Measurements from ENCODE around the gene CHST6.
"Not testable (repeated sequence)": the region's sequence is repeated elsewhere in the genome, so short reads cannot be mapped to it uniquely, and the experiment has no call there.

The CHST6 gene

DNA sequence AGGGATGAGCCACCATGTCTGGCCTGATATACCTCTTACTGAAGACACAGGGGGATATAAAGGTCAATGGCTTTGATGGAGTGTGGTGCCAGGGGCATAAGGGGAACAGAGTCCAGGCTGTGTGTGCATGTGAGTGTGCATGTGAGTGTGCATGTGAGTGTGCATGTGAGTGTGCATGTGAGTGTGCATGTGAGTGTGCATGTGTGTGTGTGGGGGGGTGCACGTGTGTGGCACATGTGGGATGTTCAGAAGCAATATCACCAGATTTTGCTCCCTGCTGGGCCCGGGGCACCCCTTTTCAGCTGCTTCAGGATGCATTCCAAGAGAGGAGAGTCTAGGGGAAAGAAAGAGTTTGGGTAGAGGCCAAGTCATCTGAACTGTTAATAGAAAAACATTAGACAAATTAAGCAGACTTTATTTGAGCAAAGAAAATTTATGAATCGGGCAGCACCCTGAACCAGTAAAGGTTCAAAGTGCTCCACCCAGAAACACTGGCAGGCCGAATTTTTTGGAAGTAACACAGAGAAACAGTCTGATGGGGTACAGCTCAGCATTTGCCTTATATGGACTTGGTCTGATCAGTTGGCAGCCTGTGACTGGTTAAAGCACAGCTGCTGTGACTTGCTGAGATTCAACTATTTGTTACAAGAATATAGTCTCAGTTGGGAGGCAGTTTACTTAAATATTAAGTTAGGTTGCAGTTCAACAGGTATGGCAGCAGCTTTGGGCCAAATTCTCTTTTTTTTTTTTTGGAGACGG is 31.0 kb upstream of the CHST6 start:
- H3K27me3 ChIP-seq (ENCODE audit: control insufficient read depth, low read length), result no peaks in the 10 kb centered on the region
- no peaks in the 10 kb centered on the region for H3K36me3 ChIP-seq (ENCODE audit: control insufficient read depth, low read length)
- no peaks in the 10 kb centered on the region for H3K4me1 ChIP-seq (ENCODE audit: control insufficient read depth, low read length)
- H4K20me1 ChIP-seq (ENCODE audit: control insufficient read depth, insufficient read depth, low read depth, low read length), result no peaks in the 10 kb centered on the region
- no peaks in the 10 kb centered on the region for H3K79me2 ChIP-seq (ENCODE audit: control insufficient read depth, low read length)
- TF ChIP-seq, protein P1, sequence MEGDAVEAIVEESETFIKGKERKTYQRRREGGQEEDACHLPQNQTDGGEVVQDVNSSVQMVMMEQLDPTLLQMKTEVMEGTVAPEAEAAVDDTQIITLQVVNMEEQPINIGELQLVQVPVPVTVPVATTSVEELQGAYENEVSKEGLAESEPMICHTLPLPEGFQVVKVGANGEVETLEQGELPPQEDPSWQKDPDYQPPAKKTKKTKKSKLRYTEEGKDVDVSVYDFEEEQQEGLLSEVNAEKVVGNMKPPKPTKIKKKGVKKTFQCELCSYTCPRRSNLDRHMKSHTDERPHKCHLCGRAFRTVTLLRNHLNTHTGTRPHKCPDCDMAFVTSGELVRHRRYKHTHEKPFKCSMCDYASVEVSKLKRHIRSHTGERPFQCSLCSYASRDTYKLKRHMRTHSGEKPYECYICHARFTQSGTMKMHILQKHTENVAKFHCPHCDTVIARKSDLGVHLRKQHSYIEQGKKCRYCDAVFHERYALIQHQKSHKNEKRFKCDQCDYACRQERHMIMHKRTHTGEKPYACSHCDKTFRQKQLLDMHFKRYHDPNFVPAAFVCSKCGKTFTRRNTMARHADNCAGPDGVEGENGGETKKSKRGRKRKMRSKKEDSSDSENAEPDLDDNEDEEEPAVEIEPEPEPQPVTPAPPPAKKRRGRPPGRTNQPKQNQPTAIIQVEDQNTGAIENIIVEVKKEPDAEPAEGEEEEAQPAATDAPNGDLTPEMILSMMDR (IDR thresholded peaks at IDR 0.05; ENCODE audit: low read depth, low read length, poor library complexity, severe bottlenecking), result no peak
- TF ChIP-seq EZH2phosphoT487 (IDR thresholded peaks at IDR 0.05; ENCODE audit: borderline replicate concordance, low read length), result no peak
- H3K9me2 ChIP-seq (replicated peaks; ENCODE audit: control insufficient read depth, low read length), result no peaks in the 10 kb centered on the region
- no peak overlapping the region for H3K4me3 ChIP-seq (ENCODE audit: low read length)
- H3K4me2 ChIP-seq (ENCODE audit: low read length), result no peak overlapping the region
- H3K27ac ChIP-seq (ENCODE audit: low read depth, low read length), result no peak overlapping the region
- H3F3A ChIP-seq (ENCODE audit: control insufficient read depth, insufficient read depth), result no peaks in the 10 kb centered on the region
- H3K9me3 ChIP-seq (ENCODE audit: control insufficient read depth, insufficient read depth, low read length), result no peaks in the 10 kb centered on the region

DNA sequence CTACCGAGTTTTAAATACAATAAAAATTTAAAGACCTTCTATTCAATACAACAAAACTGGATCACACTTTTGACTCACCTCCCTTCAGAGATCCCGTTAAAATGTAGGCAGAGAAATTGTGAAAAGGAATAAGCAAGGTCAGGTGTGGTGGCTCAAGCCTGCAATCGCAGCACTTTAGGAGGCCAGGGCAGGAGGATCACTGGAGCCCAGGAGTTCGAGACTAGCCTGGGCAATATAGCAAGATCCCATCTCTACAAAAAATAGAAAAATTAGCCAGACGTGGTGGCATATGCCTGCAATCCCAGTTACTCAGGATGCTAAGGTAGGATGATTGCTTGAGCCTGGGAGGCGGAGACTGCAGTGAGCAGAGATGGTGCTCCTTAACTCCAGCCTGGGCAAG is 23.9 kb upstream of the CHST6 start:
- Histone ChIP-seq H3K79me2 (ENCODE audit: control insufficient read depth, low read length) (0 out of 2 replicates have a peak, but pooled peaks cover 4% of the 10 kb centered on the region), H3K36me3 (ENCODE audit: control insufficient read depth, low read length) (no peaks in the 10 kb centered on the region), H3K4me3 (ENCODE audit: low read length) (no peak overlapping the region), H3K27ac (ENCODE audit: low read depth, low read length) (no peak overlapping the region), H4K20me1 (ENCODE audit: control insufficient read depth, insufficient read depth, low read depth, low read length) (no peaks in the 10 kb centered on the region), H3F3A (ENCODE audit: control insufficient read depth, insufficient read depth) (no peaks in the 10 kb centered on the region), H3K27me3 (ENCODE audit: control insufficient read depth, low read length) (peaks cover 5% of the 10 kb centered on the region; the same call in 1 of the 2 replicates), H3K4me2 (ENCODE audit: low read length) (no peak overlapping the region), H3K9me2 (replicated peaks; ENCODE audit: control insufficient read depth, low read length) (no peaks in the 10 kb centered on the region), H3K9me3 (ENCODE audit: control insufficient read depth, insufficient read depth, low read length) (no peaks in the 10 kb centered on the region), H3K4me1 (ENCODE audit: control insufficient read depth, low read length) (peaks cover 8% of the 10 kb centered on the region; the same call in 1 of the 2 replicates)
- TF ChIP-seq, protein P1 (IDR thresholded peaks at IDR 0.05; ENCODE audit: low read depth, low read length, poor library complexity, severe bottlenecking), result no peak
- no peak for TF ChIP-seq EZH2phosphoT487 (IDR thresholded peaks at IDR 0.05; ENCODE audit: borderline replicate concordance, low read length)

DNA sequence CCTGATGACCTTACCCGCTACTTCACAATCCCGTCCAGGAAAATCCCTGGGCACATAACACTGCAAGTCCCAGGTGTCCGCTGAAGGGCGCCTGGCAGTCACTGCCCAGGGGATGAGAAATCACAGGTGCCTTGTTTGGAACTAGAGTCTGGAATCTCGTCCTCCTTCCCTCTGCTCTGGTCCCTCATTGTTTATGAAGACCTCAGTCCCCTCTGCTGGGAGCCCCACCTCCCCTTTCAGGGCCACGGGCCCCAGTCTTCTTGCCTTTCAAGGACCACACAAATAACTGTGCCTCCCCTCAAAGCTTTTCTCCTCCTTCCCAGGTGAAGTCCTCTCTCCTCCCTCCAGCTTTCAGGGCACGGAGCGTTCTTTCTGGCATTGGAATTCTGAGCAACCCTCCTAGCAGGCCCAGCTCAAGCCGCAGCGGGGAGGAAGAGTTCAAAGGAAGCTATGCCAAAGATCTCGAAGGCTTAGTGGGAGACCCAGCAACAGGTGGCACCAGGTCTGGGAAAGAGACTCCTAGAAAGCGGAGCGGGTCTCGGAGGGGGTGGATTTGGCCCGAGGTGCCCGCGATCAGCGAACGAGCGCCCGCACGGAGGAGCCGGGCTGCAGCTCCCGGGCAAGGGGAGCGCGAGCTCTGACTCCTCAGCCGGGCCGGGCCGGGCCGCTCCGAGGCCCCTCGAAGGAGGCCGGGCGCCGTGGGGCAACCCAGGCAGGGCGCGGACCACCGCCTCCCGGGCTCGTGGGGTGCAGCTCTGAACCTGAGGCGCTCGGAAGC is 21.1 kb upstream of the CHST6 start:
- H3K27ac ChIP-seq (ENCODE audit: low read depth, low read length); H3F3A ChIP-seq (ENCODE audit: control insufficient read depth, insufficient read depth); H3K9me2 ChIP-seq (replicated peaks; ENCODE audit: control insufficient read depth, low read length); H4K20me1 ChIP-seq (ENCODE audit: control insufficient read depth, insufficient read depth, low read depth, low read length); H3K79me2 ChIP-seq (ENCODE audit: control insufficient read depth, low read length); H3K36me3 ChIP-seq (ENCODE audit: control insufficient read depth, low read length); H3K4me1 ChIP-seq (ENCODE audit: control insufficient read depth, low read length); H3K27me3 ChIP-seq (ENCODE audit: control insufficient read depth, low read length); H3K9me3 ChIP-seq (ENCODE audit: control insufficient read depth, insufficient read depth, low read length): not testable (repeated sequence)
- Histone ChIP-seq H3K4me2 (ENCODE audit: low read length) (peak overlapping the region; percentile 73), H3K4me3 (ENCODE audit: low read length) (peak overlapping the region; percentile 87)

DNA sequence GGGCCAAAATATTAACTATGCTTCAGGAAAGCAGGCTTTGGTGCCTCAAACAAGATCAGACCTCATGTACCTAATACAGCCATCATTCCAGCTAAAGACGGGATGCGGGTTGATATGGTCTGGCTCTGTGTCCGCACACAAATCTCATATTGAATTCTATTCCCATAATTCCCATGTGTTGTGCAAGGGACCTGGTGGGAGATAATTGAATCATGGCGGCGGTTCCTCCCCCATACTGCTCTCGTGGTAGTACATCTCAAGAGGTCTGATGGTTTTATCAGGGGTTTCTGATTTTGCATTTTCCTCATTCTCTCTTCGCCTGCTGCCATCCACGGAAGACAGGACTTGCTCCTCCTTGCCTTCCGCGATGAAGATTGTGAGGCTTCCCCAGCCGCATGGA is 19.1 kb upstream of the CHST6 start:
- 0 out of 2 replicates have a peak, but pooled peaks cover 4% of the 10 kb centered on the region for H3K79me2 ChIP-seq (ENCODE audit: control insufficient read depth, low read length)
- H3F3A ChIP-seq (ENCODE audit: control insufficient read depth, insufficient read depth), result no peaks in the 10 kb centered on the region
- no peaks in the 10 kb centered on the region for H3K9me2 ChIP-seq (replicated peaks; ENCODE audit: control insufficient read depth, low read length)

More for the DNA sequence above, 19.1 kb upstream of the CHST6 start:
- peaks cover 8% of the 10 kb centered on the region; the same call in 1 of the 2 replicates for H3K4me1 ChIP-seq (ENCODE audit: control insufficient read depth, low read length)
- peaks cover 5% of the 10 kb centered on the region; the same call in 1 of the 2 replicates for H3K27me3 ChIP-seq (ENCODE audit: control insufficient read depth, low read length)
- H3K4me2 ChIP-seq (ENCODE audit: low read length), result no peak overlapping the region
- H3K27ac ChIP-seq (ENCODE audit: low read depth, low read length), result no peak overlapping the region
- no peaks in the 10 kb centered on the region for H3K9me3 ChIP-seq (ENCODE audit: control insufficient read depth, insufficient read depth, low read length)
- H3K36me3 ChIP-seq (ENCODE audit: control insufficient read depth, low read length), result no peaks in the 10 kb centered on the region
- no peak overlapping the region for H3K4me3 ChIP-seq (ENCODE audit: low read length)
- TF ChIP-seq, protein P1 (IDR thresholded peaks at IDR 0.05; ENCODE audit: low read depth, low read length, poor library complexity, severe bottlenecking), result no peak
- TF ChIP-seq EZH2phosphoT487 (IDR thresholded peaks at IDR 0.05; ENCODE audit: borderline replicate concordance, low read length), result no peak
- no peaks in the 10 kb centered on the region for H4K20me1 ChIP-seq (ENCODE audit: control insufficient read depth, insufficient read depth, low read depth, low read length)
